Activated CD4-positive, alpha-beta T cell treated with anti-CD3 and anti-CD28 coated beads, Interleukin-2, amount 50 U/mL, for 16 hours (primary cell): ENCODE results near the gene NKAIN4.

ENCODE experiments used
- DNase-seq: peaks from one replicate; pipeline ENCODE4 v3.0.0-alpha.2; 2020

NKAIN4 gene

GRCh38 chr20:63287697-63288580, 33.7 kb upstream of the NKAIN4 start:
- DNase-seq = no peak

GRCh38 chr20:63286781-63287696, 32.8 kb upstream of the NKAIN4 start:
- DNase-seq = no peak

DNA sequence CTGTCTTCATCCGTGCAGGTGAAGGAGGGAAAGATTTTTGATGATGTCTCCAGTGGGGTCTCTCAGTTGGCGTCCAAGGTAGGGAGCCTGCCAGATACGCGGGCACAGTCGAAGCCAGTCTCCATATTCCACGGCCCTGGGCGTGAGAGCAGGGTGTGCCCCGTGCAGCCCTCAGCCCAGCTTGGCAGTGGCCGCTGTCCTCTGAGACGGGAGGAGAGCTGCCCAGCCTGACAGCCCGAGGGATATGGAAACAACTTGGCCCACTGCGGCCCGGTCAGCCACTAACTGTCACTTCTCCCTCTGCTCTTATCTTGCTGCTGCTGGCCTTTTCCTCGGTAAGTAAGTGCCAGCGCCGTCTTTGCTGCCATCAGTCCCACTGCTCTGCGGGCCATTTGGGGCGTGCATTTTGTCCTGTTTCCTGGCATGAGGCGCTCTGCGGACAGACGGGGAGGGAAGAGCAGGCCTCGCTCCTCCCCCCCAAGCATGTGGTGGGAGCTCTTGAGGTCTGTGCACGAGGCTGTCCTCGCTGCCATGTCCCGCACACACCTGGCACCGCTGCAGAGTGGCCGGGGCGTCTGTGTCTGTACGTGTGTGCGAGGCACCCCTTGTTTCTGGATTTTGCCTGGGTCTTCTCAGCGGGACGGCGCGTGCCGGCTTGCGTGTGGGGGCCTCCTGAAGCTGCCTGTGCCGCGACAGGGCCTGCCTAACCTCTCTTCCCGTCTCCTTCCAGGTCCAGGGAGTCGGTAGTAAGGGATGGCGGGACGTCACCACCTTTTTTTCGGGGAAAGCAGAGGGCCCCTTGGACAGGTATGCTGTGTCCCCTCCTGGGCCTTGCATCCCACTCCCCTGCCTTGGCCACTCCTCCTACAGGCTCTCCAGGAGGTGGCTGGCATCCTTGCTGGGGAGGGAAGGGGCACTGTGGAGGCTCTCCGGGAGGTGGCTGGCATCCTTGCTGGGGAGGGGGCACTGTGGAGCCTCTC, 31.7 kb upstream of the NKAIN4 start:
- DNase-seq = no peak

- no peak for DNase-seq
Observed at GRCh38 chr20:63284981-63285524, 30.8 kb upstream of the NKAIN4 start.

DNA sequence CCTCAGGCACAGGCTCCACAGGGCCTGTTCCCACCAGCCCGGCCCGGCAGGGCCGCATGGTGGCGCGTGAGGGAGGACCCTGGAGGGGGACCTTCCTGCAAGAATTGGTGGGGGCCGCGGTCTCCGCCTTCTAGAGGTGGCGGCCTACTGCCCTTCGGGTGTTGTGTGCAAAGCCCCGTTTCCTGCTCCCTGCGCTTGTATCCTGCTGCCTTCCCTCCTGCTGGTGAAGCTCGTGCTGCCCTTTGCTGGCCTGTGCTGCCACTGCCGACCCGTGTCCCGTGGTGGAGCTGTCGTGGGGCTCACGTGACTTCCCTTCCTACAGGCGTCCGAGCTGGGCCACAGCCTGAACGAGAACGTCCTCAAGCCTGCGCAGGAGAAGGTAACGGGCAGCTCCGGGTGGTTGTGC, 30.3 kb upstream of the NKAIN4 start:
- no peak for DNase-seq

- no peak for DNase-seq
Observed at GRCh38 chr20:63284083-63284440, 29.8 kb upstream of the NKAIN4 start.

DNA sequence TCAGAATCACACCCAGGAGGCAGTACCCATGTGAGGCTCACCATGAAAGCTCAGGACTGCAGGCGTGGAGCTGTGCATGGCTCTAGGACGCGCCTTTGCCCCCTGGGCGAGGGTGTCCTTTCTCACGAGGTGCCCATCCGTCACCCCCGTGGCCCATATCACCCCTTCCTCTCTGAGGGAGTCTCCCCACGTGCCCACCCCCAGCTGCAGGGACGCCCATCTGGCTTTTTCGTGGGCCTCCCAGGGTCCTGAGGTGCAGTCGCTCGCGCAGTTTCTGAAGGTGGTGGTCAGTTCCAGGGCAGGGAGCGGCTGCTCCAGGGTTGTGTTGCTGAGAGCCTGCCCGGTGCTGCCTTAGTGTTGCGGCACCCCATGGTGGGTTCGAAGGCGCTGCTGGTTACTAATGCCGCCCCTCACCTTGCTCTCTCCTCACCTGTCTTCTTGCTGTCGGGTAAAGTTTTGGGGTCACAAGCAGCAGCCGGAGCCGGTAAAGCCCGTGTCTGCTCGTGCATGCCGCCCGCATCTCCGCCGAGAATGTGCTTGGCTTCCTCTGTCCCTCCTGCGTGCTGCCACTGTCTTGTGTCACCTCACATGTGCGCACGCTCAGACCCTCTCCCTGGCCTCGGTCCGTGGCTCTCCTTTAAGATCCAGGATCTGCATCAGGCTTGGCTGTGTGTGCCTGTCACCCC, 29.3 kb upstream of the NKAIN4 start:
- no peak for DNase-seq

DNA sequence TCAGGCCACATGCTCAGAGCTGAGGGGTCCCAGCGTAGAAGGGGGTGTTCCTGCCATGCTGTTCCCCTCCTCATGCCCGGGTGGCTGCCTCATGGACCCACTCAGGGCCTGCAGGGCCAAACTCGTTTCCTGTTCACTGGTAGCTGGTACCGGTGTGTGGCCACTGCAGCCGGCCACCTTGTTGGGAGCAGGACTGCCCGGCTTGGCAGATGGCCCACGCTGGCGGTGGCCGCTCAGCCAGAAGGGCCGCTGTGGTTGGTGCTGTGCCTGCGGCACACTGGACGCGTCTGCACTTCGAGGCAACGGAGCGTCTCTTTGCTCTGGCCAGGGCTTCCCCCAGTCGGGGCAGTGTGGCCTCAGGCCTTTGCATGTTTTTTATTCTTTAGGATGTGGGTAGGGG, 28.7 kb upstream of the NKAIN4 start:
- DNase-seq = no peak

DNA sequence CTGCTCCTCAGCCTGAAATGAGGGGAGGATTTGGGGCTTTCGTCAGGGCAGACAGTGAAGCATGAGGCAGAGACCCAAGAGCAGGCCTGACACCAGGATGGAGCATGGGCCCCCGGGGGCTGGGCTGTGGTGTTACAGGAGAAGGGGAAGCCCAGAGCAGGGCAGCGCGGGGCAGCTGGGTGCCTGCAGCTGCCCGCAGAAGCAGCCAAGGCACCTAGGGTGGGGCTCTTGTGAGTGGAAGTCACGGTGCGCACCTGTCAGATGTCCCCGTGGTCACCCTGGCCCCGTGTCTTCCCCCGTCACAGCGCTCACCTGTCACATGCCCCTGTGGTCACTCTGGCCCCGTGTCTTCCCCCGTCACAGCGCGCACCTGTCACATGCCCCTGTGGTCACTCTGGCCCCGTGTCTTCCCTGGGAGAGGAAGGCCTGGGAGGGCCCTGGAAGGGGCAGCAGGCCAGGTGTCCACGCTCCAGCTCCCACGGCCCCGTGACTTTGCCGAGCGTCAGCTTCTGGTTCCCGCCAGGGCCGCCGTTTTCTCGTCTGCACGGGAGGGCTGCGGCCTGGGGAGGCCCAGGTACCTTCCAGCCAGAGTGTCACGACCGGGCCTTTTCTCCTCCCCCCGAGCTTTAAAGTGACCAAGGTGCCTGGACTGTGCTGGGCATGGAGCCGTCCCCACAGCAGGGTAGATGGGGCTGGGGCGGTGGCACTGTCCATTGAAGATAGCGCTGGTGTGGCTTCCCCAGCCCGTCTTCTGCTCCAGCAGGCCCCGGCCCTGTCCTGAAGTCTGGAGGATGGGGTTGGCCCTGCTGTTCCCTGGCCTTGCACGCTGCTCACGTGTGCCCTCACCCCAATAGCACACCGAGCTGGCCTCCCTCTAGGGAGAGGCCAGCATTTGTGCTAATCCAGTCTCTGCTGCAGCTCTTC, 27.7 kb upstream of the NKAIN4 start:
- DNase-seq = no peak

- DNase-seq = no peak
Observed at GRCh38 chr20:63280929-63281545, 26.8 kb upstream of the NKAIN4 start.

DNA sequence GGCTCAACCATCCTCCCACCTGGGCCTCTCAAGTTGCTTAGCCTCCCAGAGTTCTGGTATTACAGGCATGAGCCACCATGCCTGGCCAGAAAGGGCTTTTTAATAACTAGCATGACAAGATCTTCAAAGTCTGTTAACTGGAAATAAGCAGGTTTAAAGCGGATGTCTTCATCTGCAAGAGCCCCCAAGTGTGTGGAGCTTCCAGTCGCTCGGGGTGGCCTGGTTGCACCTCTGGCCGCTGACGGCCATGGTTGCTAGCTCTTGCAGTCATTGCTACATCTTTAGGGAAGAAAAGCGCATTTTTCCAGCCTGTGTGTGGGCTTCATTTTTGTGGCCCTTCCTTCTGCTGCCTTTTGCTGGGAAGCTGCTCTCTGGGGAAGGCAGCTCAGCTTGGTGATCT, 26.1 kb upstream of the NKAIN4 start:
- DNase-seq = no peak

GRCh38 chr20:63279931-63280330, 25.7 kb upstream of the NKAIN4 start:
- no peak for DNase-seq

- DNase-seq = no peak
Observed at GRCh38 chr20:63278661-63279060, 24.4 kb upstream of the NKAIN4 start.

- DNase-seq = no peak
Observed at GRCh38 chr20:63277466-63278272, 23.4 kb upstream of the NKAIN4 start.

GRCh38 chr20:63276956-63277355, 22.7 kb upstream of the NKAIN4 start:
- DNase-seq = no peak

DNA sequence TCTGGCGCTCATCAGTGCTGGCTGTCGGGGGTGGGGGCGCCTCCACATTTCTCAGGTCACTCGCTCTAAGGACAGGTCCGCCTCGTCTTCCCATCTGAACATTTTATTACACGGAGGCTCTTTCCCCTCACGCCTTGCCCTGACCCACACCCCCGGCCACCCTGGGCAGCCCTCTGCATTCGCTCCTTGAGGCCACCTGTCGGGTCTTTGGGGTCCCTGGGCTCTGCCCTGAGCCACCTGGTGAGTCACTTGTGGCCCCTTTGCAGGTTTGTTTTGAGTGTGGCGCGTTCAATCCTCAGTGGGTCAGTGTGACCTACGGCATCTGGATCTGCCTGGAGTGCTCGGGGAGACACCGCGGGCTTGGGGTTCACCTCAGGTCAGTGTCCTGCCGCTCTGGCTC, 21.6 kb upstream of the NKAIN4 start:
- no peak for DNase-seq

DNA sequence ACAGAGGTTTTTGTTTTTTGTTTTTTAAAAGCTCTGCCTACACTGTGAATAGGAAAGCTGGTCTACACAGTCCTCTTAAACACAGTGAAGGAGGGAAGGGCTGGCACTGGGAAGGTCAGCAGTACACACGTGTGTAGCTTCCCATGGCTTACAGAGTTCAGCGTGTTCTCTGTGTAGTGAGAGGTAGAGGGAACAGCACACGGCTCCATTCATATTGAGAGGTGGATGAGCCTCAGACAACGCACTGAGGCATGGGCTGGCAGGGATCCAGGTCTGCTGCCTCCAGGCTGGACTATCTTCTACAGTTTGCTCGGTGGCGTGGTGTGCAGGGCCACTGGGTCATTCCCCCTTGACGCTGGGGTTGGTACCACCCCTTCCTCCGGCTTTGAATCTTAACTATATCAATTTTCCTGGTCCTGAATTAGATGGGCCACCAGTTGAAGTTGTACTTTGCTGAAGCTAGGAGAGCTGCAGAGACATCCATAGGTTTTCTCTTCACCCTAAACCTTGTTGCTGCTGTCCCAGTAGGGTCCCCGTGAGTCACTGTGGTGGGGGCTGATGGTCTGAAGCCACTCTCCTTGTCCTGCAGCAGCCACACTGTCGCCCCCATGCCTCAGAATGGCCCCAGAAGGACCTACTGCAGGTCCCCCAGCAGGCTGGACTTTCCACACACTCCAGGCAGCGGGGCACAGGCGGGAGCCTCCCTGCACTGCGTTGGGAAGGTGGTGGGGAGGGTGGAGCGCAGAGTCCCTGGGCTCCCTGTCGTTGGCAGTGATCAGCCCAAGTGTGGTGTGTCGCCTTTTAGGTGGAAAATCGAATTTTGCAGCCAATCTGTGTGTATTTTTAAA, 20.3 kb upstream of the NKAIN4 start:
- no peak for DNase-seq

- no peak for DNase-seq
Observed at GRCh38 chr20:63273635-63274380, 19.5 kb upstream of the NKAIN4 start.
